ENCODE results near the gene PKD1L1.

PKD1L1 gene

GRCh38 chr7:47725031-47725780 lies 223.1 kb downstream of the PKD1L1 start:
- DNase-seq (ENCODE audit: low read depth) = no peak
- TF ChIP-seq POLR2A (IDR thresholded peaks at IDR 0.05; ENCODE audit: extremely low read depth, insufficient read length) (no peak), MAX (IDR thresholded peaks at IDR 0.05; ENCODE audit: low read depth, low read length) (no peak)
- H3K4me3 ChIP-seq (ENCODE audit: low read depth, low read length) = no peak overlapping the region

All from NB4 (cell line).